ENCODE measurements around the gene VMP1. TPM values are rescaled to one million over a fixed set of nuclear protein-coding genes. Genes with fewer than 3 reads are reported as not detected.
"Not testable (repeated sequence)": the region's sequence is repeated elsewhere in the genome, so short reads cannot be mapped to it uniquely, and the experiment has no call there.

Gene VMP1
- total RNA-seq, 2 donors from 2014 or later, result 259 to 390 TPM

- intact Hi-C loops (cut with DNase I), result loop anchor here in 1 of 2 donors (5.0 kb wide), 1 partner anchor 42 kb away; no protein-coding TSS in a partner anchor
- DNase-seq (ENCODE audit: low spot score), result not testable (repeated sequence)
Observed at GRCh38 chr17:59828819-59829216, 121.4 kb downstream of the VMP1 start.

DNA sequence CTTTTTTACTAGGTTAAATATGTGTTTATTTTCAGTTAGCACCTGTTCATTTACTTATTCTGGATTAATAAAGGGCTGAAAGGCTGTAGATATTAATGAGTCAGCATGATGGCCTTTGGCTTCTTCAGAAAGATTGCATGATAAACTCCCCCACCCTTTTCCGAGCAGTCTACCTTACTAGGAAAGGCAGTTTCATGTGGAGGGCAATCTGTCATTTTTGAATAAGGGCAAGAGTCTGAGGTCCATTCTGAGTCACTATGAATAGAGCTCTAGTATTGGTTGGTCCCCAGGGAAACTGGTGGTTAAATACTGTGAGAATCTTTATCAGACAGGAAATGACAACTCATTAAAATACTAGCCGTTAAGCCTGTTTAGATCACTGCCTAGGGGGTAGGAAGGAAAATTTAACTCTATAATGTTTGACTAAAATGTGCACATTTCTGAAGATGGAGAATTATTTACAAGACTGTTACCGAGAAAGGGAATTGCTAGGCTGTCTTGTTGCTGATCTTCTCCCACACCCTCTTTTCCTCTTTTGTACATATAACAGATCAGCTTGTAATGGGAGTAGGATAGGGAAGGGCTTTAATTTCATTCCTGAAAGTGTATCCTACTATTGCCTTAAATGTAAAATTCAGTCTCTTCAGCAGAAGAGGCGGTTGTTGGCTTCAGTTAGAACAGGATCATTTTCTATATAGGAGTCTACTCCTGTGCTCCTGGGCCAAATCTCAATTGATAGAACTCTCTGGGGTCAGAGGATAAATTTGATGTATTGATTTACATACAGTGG lies 122.0 kb downstream of the VMP1 start:
- no peak for DNase-seq (ENCODE audit: low spot score)
- intact Hi-C loops (cut with DNase I), result loop anchor here in 1 of 2 donors (5.0 kb wide), 1 partner anchor 42 kb away; no protein-coding TSS in a partner anchor

GRCh38 chr17:59830007-59830630 lies 122.7 kb downstream of the VMP1 start:
- DNase-seq (ENCODE audit: low spot score), result no peak
- intact Hi-C loops (cut with DNase I), result no loop called here

DNA sequence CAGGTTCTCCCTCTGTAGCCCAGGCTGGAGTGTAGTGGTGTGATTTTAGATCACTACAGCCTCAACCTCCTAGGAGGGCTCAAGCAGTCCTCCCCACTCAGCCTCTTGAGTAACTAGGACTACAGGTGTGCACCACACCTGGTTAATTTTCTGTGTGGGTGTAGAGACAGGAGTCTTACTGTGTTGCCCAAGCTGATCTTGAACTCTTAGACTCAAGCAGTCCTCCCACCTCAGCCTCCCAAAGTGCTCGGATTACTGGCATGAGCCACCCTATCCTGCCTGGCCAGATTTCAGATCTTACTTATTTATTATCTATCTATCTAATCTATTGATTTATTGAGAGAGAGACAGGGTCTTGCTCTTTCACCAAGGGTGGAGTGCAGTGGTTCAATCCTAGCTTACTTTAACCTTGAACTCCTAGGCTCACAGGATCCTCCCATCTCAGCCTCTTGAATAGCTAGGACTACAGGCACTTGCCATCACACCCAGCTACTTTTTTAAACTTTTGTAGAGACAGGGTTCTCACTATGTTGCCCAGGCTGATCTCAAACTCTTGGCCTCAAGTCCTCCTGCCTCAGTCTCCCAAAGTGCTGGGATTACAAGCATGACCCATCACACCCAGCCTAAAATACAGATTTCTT lies 123.5 kb downstream of the VMP1 start:
- intact Hi-C loops (cut with DNase I), result no loop called here
- DNase-seq (ENCODE audit: low spot score), result no peak

DNA sequence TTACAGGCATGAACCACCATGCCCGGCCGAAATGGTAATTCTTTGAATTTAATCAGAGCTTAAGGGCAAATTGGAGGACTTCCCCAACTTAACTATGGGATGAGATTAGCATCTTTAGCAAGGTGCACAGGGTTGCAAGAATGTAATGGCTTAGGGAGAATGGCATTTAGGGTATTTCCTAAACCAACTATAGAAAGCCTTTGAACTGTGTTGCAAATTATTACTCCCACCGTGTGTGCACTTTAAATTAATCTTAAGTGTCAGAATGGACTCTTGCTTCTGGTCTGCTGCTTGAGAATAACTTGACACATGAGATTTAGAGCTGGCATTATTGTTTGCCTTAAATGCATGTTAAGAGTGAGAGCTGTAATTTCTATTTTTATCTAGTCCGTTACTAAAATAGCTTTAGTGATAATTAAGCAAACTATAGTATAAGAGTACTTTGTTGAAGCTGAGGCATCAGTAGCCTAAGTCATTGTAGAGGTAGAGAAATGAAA lies 125.5 kb downstream of the VMP1 start:
- no peak for DNase-seq (ENCODE audit: low spot score)

DNA sequence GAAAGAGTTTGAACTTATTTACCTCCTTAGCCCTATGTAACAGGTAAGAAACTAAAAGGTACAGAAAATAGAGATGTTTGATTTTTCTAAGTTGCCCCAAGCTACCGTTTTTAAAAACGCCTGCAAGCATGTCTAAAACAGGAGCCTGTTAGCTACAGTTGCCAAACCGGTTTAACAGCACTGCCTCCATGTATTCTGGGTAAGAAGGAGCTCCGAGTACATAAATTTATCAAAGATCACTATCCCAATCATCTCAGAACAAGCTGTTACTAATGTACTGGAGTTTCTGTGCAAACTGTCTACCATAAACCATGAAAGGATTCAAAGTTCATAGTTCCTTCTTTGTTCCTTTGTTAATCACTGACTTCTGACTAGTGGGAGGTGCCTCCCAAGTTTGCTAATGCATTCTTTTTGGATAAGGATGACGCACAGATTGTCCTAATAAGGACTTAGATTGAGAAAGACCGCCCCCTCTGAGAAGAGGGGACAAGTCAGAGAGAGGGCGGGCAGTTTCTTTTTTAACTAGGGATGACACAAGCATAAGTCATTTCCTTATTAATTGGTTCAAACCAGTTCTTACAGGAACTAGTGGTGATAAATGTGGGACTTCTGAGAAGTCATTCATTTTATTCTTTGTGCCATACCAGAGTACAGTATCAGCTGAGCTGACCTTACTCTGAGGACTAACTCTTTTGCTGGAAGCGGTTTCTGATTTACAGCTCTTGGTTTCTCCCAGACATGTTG lies 130.0 kb downstream of the VMP1 start:
- intact Hi-C loops (cut with DNase I), result no loop called here
- DNase-seq (ENCODE audit: low spot score), result no peak

More for the DNA sequence above, 125.5 kb downstream of the VMP1 start:
- intact Hi-C loops (cut with DNase I), result no loop called here

- intact Hi-C loops (cut with DNase I), result no loop called here
- no peak for DNase-seq (ENCODE audit: low spot score)
Observed at GRCh38 chr17:59838052-59838916, 130.8 kb downstream of the VMP1 start.

GRCh38 chr17:59839651-59840328 lies 132.3 kb downstream of the VMP1 start:
- no peak for DNase-seq (ENCODE audit: low spot score)
- intact Hi-C loops (cut with DNase I), result no loop called here

DNA sequence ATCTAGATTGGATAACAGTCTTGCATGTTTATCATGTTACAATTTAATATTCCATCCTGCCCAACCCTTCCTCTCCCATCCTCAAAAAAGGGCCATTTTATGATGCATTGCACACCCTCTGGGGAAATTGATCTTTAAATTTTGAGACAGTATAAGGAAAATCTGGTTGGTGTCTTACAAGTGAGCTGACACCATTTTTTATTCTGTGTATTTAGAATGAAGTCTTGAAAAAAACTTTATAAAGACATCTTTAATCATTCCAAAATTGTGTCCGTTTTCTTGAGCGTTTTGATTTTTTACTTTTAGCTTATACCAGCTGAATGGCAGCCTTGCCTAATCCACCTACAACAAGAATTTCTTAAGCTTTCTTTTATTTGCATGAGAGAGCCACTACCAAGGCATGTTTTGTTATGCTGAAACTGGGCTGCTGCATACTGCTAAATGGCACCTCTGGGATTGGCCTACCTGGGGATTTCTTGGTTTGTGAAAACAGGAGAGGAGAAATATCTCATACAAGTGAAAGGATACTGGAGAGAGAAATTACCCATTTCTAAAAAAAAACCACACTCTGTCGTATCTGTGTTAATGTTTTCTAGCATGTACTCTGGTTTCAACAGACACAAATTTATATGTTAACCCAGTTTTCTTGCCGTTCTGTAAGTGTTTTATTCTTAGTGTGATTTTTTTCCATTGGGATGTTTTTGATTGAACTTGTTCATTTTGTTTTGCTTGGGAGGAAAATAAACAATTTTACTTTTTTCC lies 133.1 kb downstream of the VMP1 start:
- DNase-seq (ENCODE audit: low spot score), result no peak
- intact Hi-C loops (cut with DNase I), result no loop called here

- DNase-seq (ENCODE audit: low spot score); intact Hi-C loops (cut with DNase I): not testable (repeated sequence)
Observed at GRCh38 chr17:59841091-59841881, 133.8 kb downstream of the VMP1 start.

GRCh38 chr17:59841882-59842263 lies 134.4 kb downstream of the VMP1 start:
- intact Hi-C loops (cut with DNase I); DNase-seq (ENCODE audit: low spot score): not testable (repeated sequence)

DNA sequence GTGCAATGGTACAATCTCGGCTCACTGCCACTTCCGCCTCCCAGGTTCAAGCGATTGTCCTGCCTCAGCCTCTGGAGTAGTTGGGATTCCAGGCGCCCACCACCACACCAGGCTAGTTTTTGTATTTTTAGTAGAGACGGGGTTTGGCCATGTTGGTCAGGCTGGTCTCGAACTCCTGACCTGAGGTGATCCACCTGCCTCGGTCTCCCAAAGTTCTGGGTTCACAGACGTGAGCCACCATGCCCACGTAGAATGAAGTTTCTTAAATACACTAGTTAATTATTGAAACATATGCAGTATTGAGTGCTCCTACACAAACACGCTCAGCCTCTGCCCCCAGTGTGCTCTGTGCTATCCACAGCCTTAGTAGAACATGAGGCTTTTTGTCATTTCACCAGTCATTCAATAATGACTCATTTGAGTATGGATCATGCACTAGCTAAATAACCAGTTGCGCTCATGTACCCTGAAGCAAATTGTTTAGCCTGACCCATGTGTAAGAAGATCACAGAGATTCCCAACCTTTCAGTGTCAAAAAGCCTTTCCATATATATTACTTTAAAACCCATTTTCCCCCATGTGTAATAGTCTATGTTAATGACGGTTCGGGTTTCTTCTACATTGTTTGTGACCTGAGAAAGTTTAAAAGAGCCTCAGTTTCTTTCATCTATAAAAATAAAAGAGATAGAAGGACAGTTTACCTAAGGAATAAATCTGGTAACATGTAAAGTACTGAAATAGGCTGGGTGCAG lies 135.6 kb downstream of the VMP1 start:
- DNase-seq (ENCODE audit: low spot score), result peak; percentile 88
- intact Hi-C loops (cut with DNase I), result no loop called here

DNA sequence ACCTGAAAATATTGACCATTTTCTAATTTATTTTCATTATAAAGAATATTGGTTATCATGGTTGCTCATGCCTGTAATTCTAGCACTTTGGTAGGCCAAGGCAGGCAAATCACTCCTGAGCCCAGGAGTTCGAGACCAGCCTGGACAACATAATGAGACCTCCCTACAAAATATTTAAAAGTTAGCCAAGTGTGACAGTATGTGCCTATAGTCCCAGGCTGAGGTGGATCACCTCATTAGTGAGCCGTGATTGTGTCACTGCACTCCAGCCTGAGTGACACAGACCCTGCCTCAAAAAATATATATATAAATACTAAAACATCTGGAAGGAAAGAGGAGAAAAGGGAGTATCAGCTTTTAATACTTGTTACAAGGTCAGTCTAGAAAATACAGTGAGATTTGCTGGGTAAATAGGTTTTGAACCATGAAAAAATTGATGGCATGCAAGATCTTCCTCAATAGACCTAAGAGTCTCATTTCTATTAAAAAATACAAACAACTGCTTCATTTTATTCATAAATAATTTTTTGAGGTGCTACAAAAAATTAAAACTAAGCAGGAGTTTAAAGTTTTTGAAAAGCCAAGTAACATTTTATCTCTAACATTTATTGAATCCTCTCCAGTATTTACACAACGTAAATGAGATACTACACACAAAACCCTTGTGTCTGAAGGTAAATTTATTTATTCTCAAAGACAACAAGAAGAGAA lies 137.6 kb downstream of the VMP1 start:
- DNase-seq (ENCODE audit: low spot score), result no peak
- intact Hi-C loops (cut with DNase I), result no loop called here

- no peak for DNase-seq (ENCODE audit: low spot score)
- intact Hi-C loops (cut with DNase I), result no loop called here
Observed at GRCh38 chr17:59845595-59846393, 138.3 kb downstream of the VMP1 start.

Data from posterior vena cava (tissue), 2 donors.